Body of pancreas (tissue), 4 donors: Measurements from ENCODE around the gene DLG2. TPM values are rescaled to one million over a fixed set of nuclear protein-coding genes. Genes with fewer than 3 reads are reported as not detected.

Experiments
- ATAC-seq: fragments of 150-250 bp; one replicate; pipeline ENCODE4 v1.9.1; 2016
- DNase-seq, 4 donors: peaks; one replicate each; pipeline ENCODE4 v3.0.0-alpha.2; 2019
- H3K27ac ChIP-seq, 4 donors: fragments of 200-600 bp; sonication (generic); 1 replicate in 3 of 4; 2 replicates in 1 of 4; pipeline versions ENCODE4 v1.5.1 to v1.6.1; 2016 to 2019; ENCODE audit warnings: mild to moderate bottlenecking in 1 of 4, mixed read lengths in 1 of 4, moderate library complexity in 1 of 4
- H3K27me3 ChIP-seq, 2 donors: fragments of 200-600 bp; sonication (generic); one replicate each; pipeline ENCODE4 v1.6.0; 2016; ENCODE audit warnings: mild to moderate bottlenecking in 1 of 2
- H3K36me3 ChIP-seq, 2 donors: fragments of 200-600 bp; sonication (generic); replicated peaks in 1 of 2; 2 replicates each; pipeline ENCODE4 v1.5.1; 2016; ENCODE audit warnings: low read depth in 2 of 2; ENCODE audit not compliant: insufficient read depth in 1 of 2
- H3K4me1 ChIP-seq: fragments of 200-600 bp; sonication (generic); one replicate; pipeline ENCODE4 v1.6.0; 2016
- H3K4me3 ChIP-seq, 2 donors: fragments of 200-600 bp; sonication (generic); 1 replicate in 1 of 2; 2 replicates in 1 of 2; pipeline ENCODE4 v1.5.1; 2016 to 2019
- H3K9me3 ChIP-seq, 3 donors: fragments of 200-600 bp; sonication (generic); 1 replicate in 2 of 3; 2 replicates in 1 of 3; pipeline ENCODE4 v1.5.1; 2016
- CTCF ChIP-seq, 7 experiments: fragments of 450-650 bp in 4 of 7; fragments of 200-600 bp in 3 of 7; sonication (generic) in 3 of 7; IDR thresholded peaks; one replicate each; pipeline ENCODE4 v1.5.1; 2016 to 2019; ENCODE audit warnings: antibody characterized with exemption in 7 of 7
- POLR2A ChIP-seq, 3 donors: fragments of 450-650 bp; IDR thresholded peaks; one replicate each; pipeline ENCODE4 v1.6.1; 2016; ENCODE audit warnings: antibody characterized with exemption in 3 of 3, mild to moderate bottlenecking in 2 of 3
- WGBS, 2 donors: methylation state at CpG; one replicate each; pipeline ENCODE4 v1.1.5; 2017; 5-methylcytosine and 5-hydroxymethylcytosine counted together
- intact Hi-C: fragments of 100-400 bp; cut with DNase I; formaldehyde crosslinking; loops from one replicate; pipeline ENCODE4 v1.15.1; 2023
- total RNA-seq, 2 donors: library from RNA; depleted of rRNA; stranded (reverse); fragments of >200 nt; gene quantifications; one replicate each; pipeline ENCODE4 v1.1.0, GENCODE V29; 2016

The DLG2 gene
- total RNA-seq, 2 donors from 2014 or later, result 6.0 to 13.2 TPM

- Histone ChIP-seq H3K4me1 (no peaks in the 10 kb centered on the region), H3K27ac (no peak overlapping the region), H3K9me3 (no peaks in the 10 kb centered on the region), H3K4me3 (no peak overlapping the region), H3K27me3 (no peaks in the 10 kb centered on the region), H3K36me3 (no peaks in the 10 kb centered on the region)
- ATAC-seq, result no peak
- 71 to 86% methylated on average over 2 of the region's 2 CpGs for WGBS, 2 donors
- TF ChIP-seq POLR2A (IDR thresholded peaks at IDR 0.05) (no peak), CTCF (IDR thresholded peaks at IDR 0.05) (no peak)
- intact Hi-C loops, result no loop called here
- no peak for DNase-seq
Observed at GRCh38 chr11:84297570-84297969, 1329.6 kb downstream of the DLG2 start.

GRCh38 chr11:84295815-84296214, 1331.3 kb downstream of the DLG2 start:
- intact Hi-C loops, result no loop called here
- no peaks in the 10 kb centered on the region for H3K27me3 ChIP-seq
- H3K9me3 ChIP-seq, result no peaks in the 10 kb centered on the region
- H3K4me1 ChIP-seq, result no peaks in the 10 kb centered on the region
- 61 to 62% methylated on average over 4 of the region's 4 CpGs for WGBS, 2 donors
- no peaks in the 10 kb centered on the region for H3K36me3 ChIP-seq
- ATAC-seq (no peak), DNase-seq (no peak)
- H3K27ac ChIP-seq, result no peak overlapping the region
- no peak overlapping the region for H3K4me3 ChIP-seq
- TF ChIP-seq CTCF (IDR thresholded peaks at IDR 0.05), result no peak
- TF ChIP-seq POLR2A (IDR thresholded peaks at IDR 0.05), result no peak

- no peaks in the 10 kb centered on the region for H3K27me3 ChIP-seq
- no peak for DNase-seq
- no peak for ATAC-seq
- no peaks in the 10 kb centered on the region for H3K36me3 ChIP-seq
- no peaks in the 10 kb centered on the region for H3K9me3 ChIP-seq
- no peak for TF ChIP-seq POLR2A (IDR thresholded peaks at IDR 0.05)
- TF ChIP-seq CTCF (IDR thresholded peaks at IDR 0.05), result no peak
- H3K27ac ChIP-seq, result no peak overlapping the region
- no peaks in the 10 kb centered on the region for H3K4me1 ChIP-seq
- H3K4me3 ChIP-seq, result no peak overlapping the region
- 48 to 69% methylated on average over 2 of the region's 2 CpGs for WGBS, 2 donors
- intact Hi-C loops, result no loop called here
Observed at GRCh38 chr11:84292955-84293354, 1334.2 kb downstream of the DLG2 start.

GRCh38 chr11:84292006-84292405, 1335.1 kb downstream of the DLG2 start:
- intact Hi-C loops, result no loop called here
- H3K4me1 ChIP-seq, result no peaks in the 10 kb centered on the region
- H3K9me3 ChIP-seq, result no peaks in the 10 kb centered on the region
- no peaks in the 10 kb centered on the region for H3K36me3 ChIP-seq
- no peak overlapping the region for H3K4me3 ChIP-seq
- ATAC-seq, result no peak
- no peak for TF ChIP-seq POLR2A (IDR thresholded peaks at IDR 0.05)
- H3K27ac ChIP-seq, result no peak overlapping the region
- no peak for DNase-seq
- 61 to 70% methylated on average over 4 of the region's 4 CpGs for WGBS, 2 donors
- no peaks in the 10 kb centered on the region for H3K27me3 ChIP-seq

- H3K4me3 ChIP-seq, result no peak overlapping the region
- TF ChIP-seq POLR2A (IDR thresholded peaks at IDR 0.05) (no peak), CTCF (IDR thresholded peaks at IDR 0.05) (no peak)
- no peaks in the 10 kb centered on the region for H3K4me1 ChIP-seq
- H3K27ac ChIP-seq, result no peak overlapping the region
- no peaks in the 10 kb centered on the region for H3K36me3 ChIP-seq
- no peaks in the 10 kb centered on the region for H3K9me3 ChIP-seq
- ATAC-seq, result no peak
- intact Hi-C loops, result no loop called here
- DNase-seq, result no peak
- H3K27me3 ChIP-seq, result no peaks in the 10 kb centered on the region
Observed at GRCh38 chr11:84290647-84291046, 1336.5 kb downstream of the DLG2 start.
